HG03159 (cell line): ENCODE measurements around the gene EMILIN3.

ENCODE experiments used
- ATAC-seq: cut with Tn5 transposase; IDR thresholded peaks from one replicate; pipeline ENCODE4 v1.9.1; 2021; ENCODE audit warnings: mild to moderate bottlenecking, moderate library complexity; ENCODE audit not compliant: unreplicated experiment

The EMILIN3 gene

GRCh38 chr20:41349943-41350342, 16.7 kb downstream of the EMILIN3 start:
- no peak for ATAC-seq

DNA sequence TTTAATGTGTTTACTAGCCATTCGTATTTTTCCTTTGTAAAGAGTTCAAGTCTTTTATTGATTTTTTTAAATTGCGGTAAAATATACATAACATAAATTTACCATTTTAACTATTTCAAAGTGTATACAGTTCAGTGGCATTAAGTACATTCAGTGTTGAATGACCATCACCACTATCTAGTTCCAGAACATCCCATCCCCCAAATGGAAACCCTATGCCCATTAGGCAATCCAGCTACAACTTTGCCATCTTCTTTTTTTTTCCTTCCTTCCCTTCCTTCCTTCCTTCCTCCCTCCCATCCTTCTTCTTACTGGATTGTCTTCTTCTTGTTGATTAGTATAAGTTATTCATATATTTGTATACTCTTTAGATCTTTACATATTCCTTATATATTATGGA, 17.4 kb downstream of the EMILIN3 start:
- ATAC-seq: no peak

DNA sequence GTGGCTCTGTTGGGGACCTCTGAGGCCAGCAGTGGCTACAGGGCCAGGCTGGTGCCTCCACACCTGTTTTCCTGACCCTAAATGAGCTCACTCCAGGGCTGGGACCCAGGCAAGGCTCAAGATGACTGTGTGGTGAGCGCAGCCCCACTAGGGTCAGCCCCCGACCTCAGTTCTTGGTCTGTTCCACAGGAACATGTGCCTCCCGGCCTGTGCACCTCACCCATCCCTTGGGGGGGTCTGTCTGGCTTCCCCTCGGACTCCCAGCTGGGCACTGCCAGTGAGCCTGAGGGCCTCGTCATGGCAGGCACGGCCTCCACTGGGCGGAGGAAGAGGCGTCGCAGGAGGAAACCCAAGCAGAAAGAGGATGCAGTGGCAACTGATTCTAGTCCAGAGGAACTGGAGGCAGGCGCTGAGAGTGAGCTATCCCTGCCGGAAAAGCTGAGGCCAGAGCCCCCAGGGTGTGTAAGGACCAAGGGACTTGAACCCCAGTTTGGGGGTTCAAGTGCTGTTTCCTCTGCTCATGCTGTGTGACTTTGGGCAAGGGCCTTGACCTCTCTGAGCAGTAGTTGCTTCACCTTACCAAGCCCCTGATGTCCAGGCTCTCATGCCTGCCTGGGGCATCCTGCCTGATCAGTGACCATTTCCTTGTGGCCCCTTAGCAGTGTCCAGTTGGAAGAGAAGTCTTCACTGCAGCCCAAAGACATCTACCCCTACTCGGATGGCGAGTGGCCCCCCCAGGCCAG, 18.0 kb downstream of the EMILIN3 start:
- ATAC-seq: no peak

- no peak for ATAC-seq
Measured at GRCh38 chr20:41347523-41348429, 18.8 kb downstream of the EMILIN3 start.

GRCh38 chr20:41345729-41346067, 20.9 kb downstream of the EMILIN3 start:
- ATAC-seq: no peak

- no peak for ATAC-seq
Measured at GRCh38 chr20:41344938-41345728, 21.5 kb downstream of the EMILIN3 start.

GRCh38 chr20:41344477-41344876, 22.1 kb downstream of the EMILIN3 start:
- no peak for ATAC-seq

GRCh38 chr20:41342474-41343464, 23.8 kb downstream of the EMILIN3 start:
- no peak for ATAC-seq

- no peak for ATAC-seq
Measured at GRCh38 chr20:41340327-41341055, 26.1 kb downstream of the EMILIN3 start, which contains the start of gene LPIN3. LPIN3 (plus strand) TSS chr20:41340821; CDS start chr20:41345804, 4,983 bp downstream.

DNA sequence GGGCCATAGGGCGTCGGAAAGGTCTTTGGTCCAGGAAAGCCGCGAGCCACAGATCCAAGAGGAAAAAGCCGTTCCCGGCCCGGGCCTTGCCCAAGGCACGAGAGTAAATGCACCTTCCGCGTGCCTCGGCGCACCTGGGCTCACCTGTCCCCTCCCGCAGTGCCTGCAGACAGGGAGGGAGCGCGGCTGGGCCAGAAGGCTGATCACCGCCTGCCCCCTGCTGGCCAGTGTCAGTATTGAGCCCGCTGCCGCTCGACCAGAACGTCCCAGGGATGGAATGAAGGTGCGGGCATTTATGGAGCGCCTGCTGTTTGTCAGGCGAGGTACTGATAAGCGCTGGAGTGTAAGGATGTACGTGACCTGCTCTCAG, 26.7 kb downstream of the EMILIN3 start:
- peak; percentile 75 for ATAC-seq

GRCh38 chr20:41336711-41337492, 29.7 kb downstream of the EMILIN3 start:
- ATAC-seq: no peak

DNA sequence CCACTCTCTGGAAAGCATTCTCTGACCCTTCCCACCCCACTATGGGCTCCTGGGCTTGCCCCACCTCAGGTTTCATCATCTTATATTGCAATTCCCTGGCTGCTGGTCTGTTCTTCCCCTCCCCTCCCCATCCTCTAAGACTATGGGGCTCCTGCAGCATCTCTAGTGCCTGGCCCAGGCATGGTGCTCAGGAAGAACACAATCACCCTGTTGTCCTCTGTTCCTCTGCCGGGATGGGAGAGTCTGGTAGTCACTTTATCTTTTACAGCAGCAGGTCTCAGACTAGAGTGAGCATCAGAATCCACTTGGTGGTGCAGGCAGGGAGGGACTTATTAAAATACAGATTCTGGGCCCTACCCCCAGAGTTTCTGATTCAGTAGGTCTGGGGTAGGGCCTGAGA, 31.0 kb downstream of the EMILIN3 start:
- no peak for ATAC-seq

DNA sequence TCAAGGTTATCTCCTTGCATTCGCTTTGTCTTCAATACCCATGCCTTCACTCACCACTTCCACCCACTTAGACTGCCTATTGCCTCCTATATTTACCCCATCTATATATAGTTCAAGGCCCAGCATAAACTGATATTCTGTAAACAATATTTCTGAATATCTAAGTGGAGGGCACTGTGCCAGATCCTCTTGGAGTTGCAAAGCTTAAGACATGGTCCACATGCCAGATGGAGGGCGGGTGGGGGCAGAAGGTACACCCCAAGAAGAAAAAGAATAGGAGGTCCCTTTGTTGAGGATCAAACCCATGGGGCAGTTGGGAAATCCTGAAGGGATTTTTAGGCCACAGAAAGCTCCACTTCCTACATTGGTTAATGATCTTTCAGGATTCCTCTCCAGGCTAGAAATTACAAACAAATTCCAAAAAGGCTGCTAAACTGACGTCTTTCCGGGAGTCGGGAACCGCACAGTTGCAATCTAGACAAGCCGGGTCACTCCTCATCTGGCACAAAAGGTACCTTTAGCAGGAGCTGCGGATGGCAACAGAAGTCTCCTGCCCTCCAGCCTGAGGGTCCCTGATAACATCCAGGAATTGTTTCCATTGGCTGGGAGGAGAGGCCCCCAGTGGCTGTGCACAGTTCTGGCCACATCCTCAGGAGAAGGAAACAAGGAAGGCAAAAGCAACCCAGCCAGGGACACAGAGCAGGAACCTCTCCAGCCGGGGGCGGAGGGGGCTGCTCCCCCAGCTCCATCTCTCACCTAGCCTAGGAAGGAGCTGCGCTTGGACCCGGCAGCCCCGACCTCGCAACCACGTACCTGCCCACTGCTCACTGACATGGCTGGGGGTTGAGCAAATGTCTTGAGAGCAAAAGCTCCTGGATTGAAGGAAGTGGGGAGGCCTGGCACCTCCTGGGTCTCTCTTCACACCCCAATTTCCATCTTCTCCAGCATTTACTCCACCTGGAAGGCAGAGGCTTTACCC, 31.9 kb downstream of the EMILIN3 start:
- no peak for ATAC-seq

DNA sequence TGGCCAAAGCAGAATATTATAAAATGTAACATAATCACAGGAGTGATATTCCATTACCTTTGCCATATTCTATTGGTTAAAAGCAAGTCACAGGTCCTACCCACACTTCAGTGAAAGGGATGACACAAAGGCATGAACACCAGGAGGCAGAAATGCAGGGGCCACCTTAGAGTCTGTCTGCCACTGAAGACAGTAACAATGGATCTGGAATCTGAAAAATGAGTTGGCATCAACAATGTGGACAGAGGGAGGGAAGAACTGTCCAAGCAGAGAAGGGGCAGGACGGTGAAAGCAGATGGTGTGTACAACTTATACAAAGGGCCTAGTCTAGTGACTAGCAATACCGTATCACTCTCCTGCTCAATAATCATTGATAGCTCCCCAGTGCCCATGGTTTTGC, 32.6 kb downstream of the EMILIN3 start:
- no peak for ATAC-seq

GRCh38 chr20:41331731-41332130, 34.9 kb downstream of the EMILIN3 start:
- no peak for ATAC-seq

DNA sequence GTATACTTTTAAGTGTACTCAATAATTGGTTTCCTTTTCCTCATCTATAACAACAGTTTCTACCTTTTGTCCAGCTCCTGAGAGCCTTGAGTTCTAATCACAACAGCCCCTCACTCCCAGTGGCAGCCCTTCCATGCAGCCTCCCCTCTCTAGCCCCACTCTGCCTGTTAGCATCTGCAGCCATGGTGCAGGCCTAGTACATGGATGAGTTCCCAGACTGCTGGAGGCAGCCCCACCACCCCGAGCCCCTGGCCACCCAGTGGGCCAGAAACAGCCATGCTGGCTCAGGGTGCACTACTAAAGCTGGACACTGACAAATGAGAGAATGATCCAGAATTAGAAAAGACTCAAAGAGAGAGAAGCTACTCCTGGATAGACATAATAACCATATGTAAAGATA, 35.7 kb downstream of the EMILIN3 start:
- no peak for ATAC-seq

DNA sequence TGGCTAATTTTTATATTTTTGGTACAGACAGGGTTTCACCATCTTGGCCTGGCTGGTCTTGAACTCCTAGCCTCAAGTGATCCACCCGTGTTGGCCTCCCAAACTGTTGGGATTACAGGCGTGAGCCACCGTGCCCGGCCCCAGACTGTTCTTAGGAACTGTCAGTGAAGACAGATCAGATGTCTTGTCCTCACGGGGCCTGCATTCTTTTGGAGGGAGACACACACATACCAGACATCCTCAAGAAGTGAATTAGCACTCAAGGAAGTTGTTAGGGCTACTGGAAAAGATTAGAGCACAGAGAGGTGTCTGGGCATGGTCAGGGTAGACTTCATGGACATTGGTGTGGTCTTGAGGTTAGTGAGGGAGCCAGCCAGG, 36.3 kb downstream of the EMILIN3 start:
- ATAC-seq: no peak
